Right forelimb (tissue), 1 donor: ENCODE measurements around the gene CRKL.
"Not testable (repeated sequence)": the region's sequence is repeated elsewhere in the genome, so short reads cannot be mapped to it uniquely, and the experiment has no call there.

Source experiments
- DNase-seq: peaks from one replicate; pipeline ENCODE4 v3.0.0-alpha.2; 2018

Gene CRKL

GRCh38 chr22:20901093-20902033, 15.8 kb upstream of the CRKL start:
- not testable (repeated sequence) for DNase-seq

GRCh38 chr22:20903093-20903492, 14.1 kb upstream of the CRKL start:
- no peak for DNase-seq

GRCh38 chr22:20904008-20904979, 12.9 kb upstream of the CRKL start:
- no peak for DNase-seq

- DNase-seq, result no peak
Measured at GRCh38 chr22:20904980-20905355, 12.2 kb upstream of the CRKL start.

- no peak for DNase-seq
Measured at GRCh38 chr22:20905415-20906386, 11.5 kb upstream of the CRKL start.

GRCh38 chr22:20906387-20906767, 10.8 kb upstream of the CRKL start:
- no peak for DNase-seq

- DNase-seq, result not testable (repeated sequence)
Measured at GRCh38 chr22:20908717-20909116, 8.5 kb upstream of the CRKL start.

GRCh38 chr22:20909543-20910303, 7.5 kb upstream of the CRKL start:
- no peak for DNase-seq

GRCh38 chr22:20912494-20912893, 4.7 kb upstream of the CRKL start:
- DNase-seq, result no peak

GRCh38 chr22:20918663-20919218, 1.5 kb downstream of the CRKL start:
- no peak for DNase-seq

GRCh38 chr22:20919718-20920117, 2.5 kb downstream of the CRKL start:
- DNase-seq, result no peak

- DNase-seq, result no peak
Measured at GRCh38 chr22:20920881-20921203, 3.6 kb downstream of the CRKL start.

GRCh38 chr22:20922141-20922751, 5.0 kb downstream of the CRKL start:
- no peak for DNase-seq

GRCh38 chr22:20926243-20926642, 9.0 kb downstream of the CRKL start:
- DNase-seq, result no peak

- DNase-seq, result no peak
Measured at GRCh38 chr22:20927940-20928572, 10.8 kb downstream of the CRKL start.

GRCh38 chr22:20928573-20928967, 11.4 kb downstream of the CRKL start:
- DNase-seq, result no peak

- no peak for DNase-seq
Measured at GRCh38 chr22:20930004-20930403, 12.8 kb downstream of the CRKL start.

- not testable (repeated sequence) for DNase-seq
Measured at GRCh38 chr22:20930435-20930834, 13.2 kb downstream of the CRKL start.

GRCh38 chr22:20931126-20931654, 14.0 kb downstream of the CRKL start:
- DNase-seq, result no peak

- DNase-seq, result no peak
Measured at GRCh38 chr22:20933910-20934309, 16.7 kb downstream of the CRKL start.
